HFFc6 (cell line): ENCODE data around the gene BIRC5. TPM values are rescaled to one million over a fixed set of nuclear protein-coding genes. Genes with fewer than 3 reads are reported as not detected.

Experiments
- DNase-seq: peaks from one replicate; pipeline ENCODE4 v3.0.0-alpha.2; 2018
- H3K27ac Mint-ChIP-seq: 2 replicates; pipeline ENCODE4 v1.8.0; 2020; ENCODE audit warnings: mild to moderate bottlenecking, mixed read lengths
- H3K27me3 Mint-ChIP-seq: 2 replicates; pipeline ENCODE4 v1.8.0; 2021; ENCODE audit warnings: mild to moderate bottlenecking, moderate library complexity, mixed read lengths; ENCODE audit not compliant: insufficient read depth
- H3K36me3 Mint-ChIP-seq: 2 replicates; pipeline ENCODE4 v1.8.0; 2021; ENCODE audit warnings: low read depth, mixed read lengths
- H3K4me1 Mint-ChIP-seq: 2 replicates; pipeline ENCODE4 v1.8.0; 2020; ENCODE audit warnings: low read depth, mixed read lengths
- H3K4me3 Mint-ChIP-seq: 2 replicates; pipeline ENCODE4 v1.8.0; 2020; ENCODE audit warnings: mild to moderate bottlenecking, moderate library complexity, mixed read lengths
- H3K9me3 Mint-ChIP-seq: 2 replicates; pipeline ENCODE4 v1.8.0; 2020; ENCODE audit warnings: mild to moderate bottlenecking, mixed read lengths
- total RNA-seq, 6 experiments: library from RNA; stranded (reverse); fragmentation: NEBNext Ultra II Directional; extraction: Animal tissue kit (Norgen Biotek cat#: 25700); gene quantifications; 2 replicates in 1 of 6; 3 replicates in 5 of 6; pipeline ENCODE4 v1.2.3, GENCODE V29; 2021
- TF ChIP-seq, protein P1 (sequence below): fragments of 200-600 bp; sonication (generic); IDR thresholded peaks from 2 replicates; pipeline ENCODE4 v1.5.0; 2021; ENCODE audit warnings: antibody characterized with exemption, mild to moderate bottlenecking

BIRC5 gene
- total RNA-seq, 6 experiments from 2014 or later, result 41.8 to 89.7 (median 83.3) TPM

DNA sequence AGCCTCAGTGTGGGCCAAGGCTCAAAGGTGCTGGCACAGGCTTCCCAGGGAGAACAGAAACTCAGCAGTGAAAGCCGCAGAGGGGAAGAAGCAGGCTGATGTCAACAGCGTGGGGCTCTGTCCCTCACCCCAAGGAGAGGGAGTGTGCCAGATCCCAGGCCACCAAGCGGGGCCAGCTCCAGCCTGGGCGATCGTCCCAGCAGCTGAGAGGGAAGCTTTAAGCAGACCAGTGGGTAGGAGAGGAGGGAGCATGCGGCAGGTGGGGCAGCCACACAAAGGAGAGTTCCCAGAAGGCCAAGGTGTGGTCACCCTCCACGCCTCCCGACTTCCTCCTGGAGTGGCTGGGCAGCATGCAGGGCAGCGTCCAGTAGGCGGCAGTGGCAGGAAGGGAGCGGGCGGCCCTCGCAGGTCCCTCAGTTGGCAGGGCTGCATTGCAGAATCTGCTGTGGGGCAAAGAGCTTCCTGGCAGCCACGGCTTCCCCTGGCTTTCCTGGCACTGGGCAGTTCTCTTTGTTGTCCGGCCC, 39.6 kb upstream of the BIRC5 start:
- DNase-seq, result no peak
- H3K4me3 Mint-ChIP-seq, result no peak overlapping the region
- H3K27me3 Mint-ChIP-seq, result peaks cover 4% of the 10 kb centered on the region; the same call in 1 of the 2 replicates
- TF ChIP-seq, protein P1, sequence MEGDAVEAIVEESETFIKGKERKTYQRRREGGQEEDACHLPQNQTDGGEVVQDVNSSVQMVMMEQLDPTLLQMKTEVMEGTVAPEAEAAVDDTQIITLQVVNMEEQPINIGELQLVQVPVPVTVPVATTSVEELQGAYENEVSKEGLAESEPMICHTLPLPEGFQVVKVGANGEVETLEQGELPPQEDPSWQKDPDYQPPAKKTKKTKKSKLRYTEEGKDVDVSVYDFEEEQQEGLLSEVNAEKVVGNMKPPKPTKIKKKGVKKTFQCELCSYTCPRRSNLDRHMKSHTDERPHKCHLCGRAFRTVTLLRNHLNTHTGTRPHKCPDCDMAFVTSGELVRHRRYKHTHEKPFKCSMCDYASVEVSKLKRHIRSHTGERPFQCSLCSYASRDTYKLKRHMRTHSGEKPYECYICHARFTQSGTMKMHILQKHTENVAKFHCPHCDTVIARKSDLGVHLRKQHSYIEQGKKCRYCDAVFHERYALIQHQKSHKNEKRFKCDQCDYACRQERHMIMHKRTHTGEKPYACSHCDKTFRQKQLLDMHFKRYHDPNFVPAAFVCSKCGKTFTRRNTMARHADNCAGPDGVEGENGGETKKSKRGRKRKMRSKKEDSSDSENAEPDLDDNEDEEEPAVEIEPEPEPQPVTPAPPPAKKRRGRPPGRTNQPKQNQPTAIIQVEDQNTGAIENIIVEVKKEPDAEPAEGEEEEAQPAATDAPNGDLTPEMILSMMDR, result no peak
- H3K4me1 Mint-ChIP-seq, result peaks cover 17% of the 10 kb centered on the region
- H3K36me3 Mint-ChIP-seq, result peaks cover 8% of the 10 kb centered on the region; the same call in 1 of the 2 replicates
- no peaks in the 10 kb centered on the region for H3K9me3 Mint-ChIP-seq
- H3K27ac Mint-ChIP-seq, result no peak overlapping the region

DNA sequence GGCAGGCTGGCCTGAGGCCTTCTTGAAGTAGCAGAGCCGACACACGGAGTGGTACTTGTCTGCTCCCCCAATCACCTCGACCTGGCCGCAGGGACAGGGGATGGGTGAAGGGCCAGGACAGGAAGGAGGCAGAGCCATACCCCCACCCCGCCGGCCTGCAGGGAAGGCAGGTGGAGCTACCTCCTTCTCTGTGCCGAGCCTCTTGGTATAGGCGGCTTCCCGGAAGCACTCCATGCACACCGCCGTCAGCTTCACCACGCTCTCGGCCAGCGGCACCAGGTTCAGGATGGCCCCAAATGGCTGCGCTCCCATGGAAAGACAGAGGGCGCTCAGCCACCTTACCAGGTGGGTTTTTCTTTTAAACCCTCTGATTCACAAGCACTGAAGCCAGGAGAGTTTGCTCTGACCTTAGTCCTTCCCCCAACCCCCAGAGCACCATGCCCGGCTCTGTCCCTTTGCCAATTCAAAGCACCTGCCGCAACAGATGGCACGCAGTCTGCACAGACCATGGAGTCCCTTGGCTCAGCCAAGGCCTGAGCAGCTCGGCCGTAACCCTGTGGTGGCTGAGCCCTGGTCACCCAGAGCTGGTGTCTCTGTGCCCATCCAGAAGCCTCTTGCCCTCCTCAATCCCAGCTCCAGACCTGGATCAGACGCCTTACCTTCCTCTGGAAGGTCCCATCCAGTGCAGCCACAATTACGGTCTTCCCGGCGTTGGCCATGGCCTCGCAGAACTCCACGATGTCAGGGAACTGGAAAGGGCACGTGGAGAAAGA, 39.0 kb upstream of the BIRC5 start:
- H3K4me3 Mint-ChIP-seq, result no peak overlapping the region
- H3K36me3 Mint-ChIP-seq, result peaks cover 10% of the 10 kb centered on the region; the same call in 1 of the 2 replicates
- H3K4me1 Mint-ChIP-seq, result peaks cover 21% of the 10 kb centered on the region
- peaks cover 4% of the 10 kb centered on the region; the same call in 1 of the 2 replicates for H3K27me3 Mint-ChIP-seq
- no peaks in the 10 kb centered on the region for H3K9me3 Mint-ChIP-seq
- no peak for DNase-seq
- TF ChIP-seq, protein P1, result peak; percentile 40
- H3K27ac Mint-ChIP-seq, result no peak overlapping the region

DNA sequence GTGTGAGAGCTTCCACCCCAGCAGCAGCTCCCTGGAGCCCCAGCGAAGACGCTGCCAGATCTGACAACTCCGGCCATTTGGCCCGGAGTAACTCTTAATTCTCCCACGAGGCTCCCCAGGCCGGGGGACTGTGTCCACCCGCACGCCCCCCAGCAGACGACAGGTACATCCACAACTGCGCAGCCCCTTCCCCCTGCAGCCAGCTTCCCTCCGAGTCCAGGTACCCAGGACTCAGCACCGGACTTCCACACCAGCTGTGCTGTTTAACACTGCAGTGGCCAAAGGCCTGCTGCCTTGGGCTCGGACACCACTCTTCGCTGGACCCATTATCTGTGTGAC, 38.4 kb upstream of the BIRC5 start:
- peaks cover 4% of the 10 kb centered on the region; the same call in 1 of the 2 replicates for H3K27me3 Mint-ChIP-seq
- H3K4me1 Mint-ChIP-seq, result peaks cover 26% of the 10 kb centered on the region
- no peak for DNase-seq
- H3K36me3 Mint-ChIP-seq, result peaks cover 15% of the 10 kb centered on the region; the same call in 1 of the 2 replicates
- TF ChIP-seq, protein P1, result no peak
- H3K4me3 Mint-ChIP-seq, result no peak overlapping the region
- no peak overlapping the region for H3K27ac Mint-ChIP-seq
- H3K9me3 Mint-ChIP-seq, result no peaks in the 10 kb centered on the region

DNA sequence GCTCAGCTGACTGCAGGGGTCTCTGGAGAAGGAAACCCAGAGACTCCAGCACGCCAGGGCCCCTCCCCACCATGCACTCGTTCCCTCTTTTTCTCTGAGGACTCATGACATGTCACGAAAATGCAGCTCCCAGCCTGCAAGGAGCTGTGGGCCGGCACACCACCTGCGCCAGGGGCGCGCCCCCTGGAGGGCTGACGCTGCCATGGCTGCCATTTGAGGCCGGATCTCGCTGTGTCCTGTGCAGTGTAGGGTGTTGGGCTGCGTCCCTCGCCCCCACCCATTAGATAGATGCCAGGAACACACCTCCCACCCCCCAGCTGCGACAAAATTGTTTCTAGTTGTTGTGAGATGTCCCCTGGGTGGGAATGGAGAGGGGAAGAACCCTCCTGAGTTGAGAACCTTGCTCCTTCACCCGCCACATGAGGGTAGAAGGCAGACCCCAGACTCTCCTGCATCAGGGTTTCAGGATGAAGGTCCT, 37.5 kb upstream of the BIRC5 start:
- no peaks in the 10 kb centered on the region for H3K9me3 Mint-ChIP-seq
- peak; percentile 22 for DNase-seq
- H3K36me3 Mint-ChIP-seq, result peaks cover 16% of the 10 kb centered on the region; the same call in 1 of the 2 replicates
- no peak overlapping the region for H3K4me3 Mint-ChIP-seq
- TF ChIP-seq, protein P1, result peak; percentile 94
- no peak overlapping the region for H3K27ac Mint-ChIP-seq
- H3K4me1 Mint-ChIP-seq, result peaks cover 27% of the 10 kb centered on the region
- peaks cover 4% of the 10 kb centered on the region; the same call in 1 of the 2 replicates for H3K27me3 Mint-ChIP-seq

DNA sequence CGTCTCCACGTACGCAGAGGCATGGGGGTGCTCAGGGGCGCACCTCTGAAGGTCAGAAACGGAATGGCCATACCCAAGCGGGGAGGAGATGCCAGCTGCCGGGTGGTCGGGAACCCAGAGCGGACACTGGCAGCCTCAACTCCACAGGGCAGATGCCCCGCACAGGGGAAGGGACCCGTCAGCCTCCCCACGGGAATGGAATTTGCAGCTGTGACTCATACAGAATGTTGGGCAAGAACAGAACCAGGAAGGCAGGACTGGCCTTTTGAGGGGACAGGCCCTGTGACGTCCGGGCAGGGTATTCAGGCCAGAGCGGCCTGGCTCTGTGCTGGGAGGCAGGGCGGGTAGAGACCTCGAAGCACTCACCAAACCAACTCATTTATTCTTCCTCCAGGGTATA, 34.7 kb upstream of the BIRC5 start:
- peak overlapping the region; percentile 39 for H3K27ac Mint-ChIP-seq
- peaks cover 16% of the 10 kb centered on the region; the same call in 1 of the 2 replicates for H3K36me3 Mint-ChIP-seq
- H3K27me3 Mint-ChIP-seq, result 0 out of 2 replicates have a peak, but pooled peaks cover 2% of the 10 kb centered on the region
- H3K4me3 Mint-ChIP-seq, result no peak overlapping the region
- TF ChIP-seq, protein P1, result no peak
- peaks cover 22% of the 10 kb centered on the region for H3K4me1 Mint-ChIP-seq
- no peaks in the 10 kb centered on the region for H3K9me3 Mint-ChIP-seq
- peak; percentile 26 for DNase-seq
